HG03521 (cell line): ENCODE results near the gene CD79A.

Experiments
- ATAC-seq: cut with Tn5 transposase; IDR thresholded peaks from one replicate; pipeline ENCODE4 v1.9.1; 2021; ENCODE audit warnings: mild to moderate bottlenecking, moderate library complexity; ENCODE audit not compliant: unreplicated experiment

CD79A gene

GRCh38 chr19:41883463-41883820 is 6.4 kb downstream of the CD79A start:
- ATAC-seq: no peak

- peak; percentile 68 for ATAC-seq
Measured at GRCh38 chr19:41883821-41884733, 7.0 kb downstream of the CD79A start.

- no peak for ATAC-seq
Measured at GRCh38 chr19:41886761-41887710, 10.0 kb downstream of the CD79A start.

- no peak for ATAC-seq
Measured at GRCh38 chr19:41887711-41888382, 10.8 kb downstream of the CD79A start.

GRCh38 chr19:41888926-41889325 is 11.8 kb downstream of the CD79A start:
- ATAC-seq: no peak

GRCh38 chr19:41889896-41890295 is 12.8 kb downstream of the CD79A start:
- ATAC-seq: no peak

GRCh38 chr19:41890936-41891335 is 13.9 kb downstream of the CD79A start:
- no peak for ATAC-seq

- no peak for ATAC-seq
Measured at GRCh38 chr19:41892173-41892902, 15.3 kb downstream of the CD79A start.

- ATAC-seq: no peak
Measured at GRCh38 chr19:41893899-41894298, 16.8 kb downstream of the CD79A start.

- ATAC-seq: no peak
Measured at GRCh38 chr19:41894350-41894749, 17.3 kb downstream of the CD79A start.

GRCh38 chr19:41895745-41896580 is 18.9 kb downstream of the CD79A start:
- ATAC-seq: no peak

GRCh38 chr19:41896581-41896942 is 19.5 kb downstream of the CD79A start:
- ATAC-seq: no peak

GRCh38 chr19:41897181-41897580 is 20.1 kb downstream of the CD79A start:
- no peak for ATAC-seq

- no peak for ATAC-seq
Measured at GRCh38 chr19:41897820-41898219, 20.7 kb downstream of the CD79A start.

GRCh38 chr19:41898235-41898634 is 21.2 kb downstream of the CD79A start:
- ATAC-seq: no peak

- ATAC-seq: no peak
Measured at GRCh38 chr19:41901707-41902360, 24.8 kb downstream of the CD79A start.

GRCh38 chr19:41902594-41902993 is 25.5 kb downstream of the CD79A start:
- no peak for ATAC-seq

- no peak for ATAC-seq
Measured at GRCh38 chr19:41903193-41903953, 26.3 kb downstream of the CD79A start.
